ENCODE measurements around the gene SEC22A. TPM values are rescaled to one million over a fixed set of nuclear protein-coding genes. Genes with fewer than 3 reads are reported as not detected.
A peak's percentile ranks its signal among the peaks of the same experiment; 100 is the strongest.

Gene SEC22A
- total and polyA plus RNA-seq, 2 experiments from 2014 or later, result 16.0 to 21.9 TPM

DNA sequence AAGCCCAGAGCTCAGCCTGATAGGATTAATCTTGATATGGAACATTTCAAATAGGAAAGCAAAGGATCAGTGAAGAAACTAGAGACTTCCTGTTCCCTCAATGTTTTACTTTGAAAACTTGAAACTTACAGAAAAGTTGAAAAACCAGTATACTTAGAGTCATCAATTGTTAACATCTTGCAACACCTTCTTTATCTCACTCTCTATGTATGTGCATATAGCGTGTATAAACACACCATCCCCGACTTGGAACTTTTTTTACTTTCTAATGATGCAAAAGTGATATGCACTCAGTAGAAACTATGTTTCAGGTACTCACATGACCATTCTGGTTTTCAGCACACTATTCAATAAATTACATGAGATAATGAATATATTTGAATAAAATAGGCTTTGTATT lies 60.5 kb downstream of the SEC22A start:
- Histone ChIP-seq H3K79me2 (no peaks in the 10 kb centered on the region), H2AFZ (no peak overlapping the region), H3K9me2 (replicated peaks; ENCODE audit: insufficient read depth) (no peaks in the 10 kb centered on the region), H3K4me2 (no peak overlapping the region), H3K4me3 (no peak overlapping the region), H3K4me1 (ENCODE audit: insufficient read depth) (no peaks in the 10 kb centered on the region), H3K9me3 (ENCODE audit: low read depth) (no peaks in the 10 kb centered on the region), H3K27me3 (no peaks in the 10 kb centered on the region), H3K36me3 (replicated peaks; ENCODE audit: insufficient read depth, low read depth) (peaks cover 3% of the 10 kb centered on the region), H3K27ac (peak overlapping the region; percentile 35), H4K20me1 (ENCODE audit: insufficient read depth, poor library complexity, severe bottlenecking) (no peaks in the 10 kb centered on the region)
- DNase-seq (ENCODE audit: low spot score), result no peak
- 69% methylated on average over 2 of the region's 2 CpGs for WGBS (ENCODE audit: low lambda C conversion rate, missing lambda C conversion rate)
- TF ChIP-seq EZH2 (IDR thresholded peaks at IDR 0.05; ENCODE audit: borderline replicate concordance) (no peak), EZH2phosphoT487 (IDR thresholded peaks at IDR 0.05; ENCODE audit: low read depth, severe bottlenecking, unreplicated experiment) (no peak)
- TF ChIP-seq, protein P1, sequence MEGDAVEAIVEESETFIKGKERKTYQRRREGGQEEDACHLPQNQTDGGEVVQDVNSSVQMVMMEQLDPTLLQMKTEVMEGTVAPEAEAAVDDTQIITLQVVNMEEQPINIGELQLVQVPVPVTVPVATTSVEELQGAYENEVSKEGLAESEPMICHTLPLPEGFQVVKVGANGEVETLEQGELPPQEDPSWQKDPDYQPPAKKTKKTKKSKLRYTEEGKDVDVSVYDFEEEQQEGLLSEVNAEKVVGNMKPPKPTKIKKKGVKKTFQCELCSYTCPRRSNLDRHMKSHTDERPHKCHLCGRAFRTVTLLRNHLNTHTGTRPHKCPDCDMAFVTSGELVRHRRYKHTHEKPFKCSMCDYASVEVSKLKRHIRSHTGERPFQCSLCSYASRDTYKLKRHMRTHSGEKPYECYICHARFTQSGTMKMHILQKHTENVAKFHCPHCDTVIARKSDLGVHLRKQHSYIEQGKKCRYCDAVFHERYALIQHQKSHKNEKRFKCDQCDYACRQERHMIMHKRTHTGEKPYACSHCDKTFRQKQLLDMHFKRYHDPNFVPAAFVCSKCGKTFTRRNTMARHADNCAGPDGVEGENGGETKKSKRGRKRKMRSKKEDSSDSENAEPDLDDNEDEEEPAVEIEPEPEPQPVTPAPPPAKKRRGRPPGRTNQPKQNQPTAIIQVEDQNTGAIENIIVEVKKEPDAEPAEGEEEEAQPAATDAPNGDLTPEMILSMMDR (IDR thresholded peaks at IDR 0.05; ENCODE audit: poor library complexity), result no peak

DNA sequence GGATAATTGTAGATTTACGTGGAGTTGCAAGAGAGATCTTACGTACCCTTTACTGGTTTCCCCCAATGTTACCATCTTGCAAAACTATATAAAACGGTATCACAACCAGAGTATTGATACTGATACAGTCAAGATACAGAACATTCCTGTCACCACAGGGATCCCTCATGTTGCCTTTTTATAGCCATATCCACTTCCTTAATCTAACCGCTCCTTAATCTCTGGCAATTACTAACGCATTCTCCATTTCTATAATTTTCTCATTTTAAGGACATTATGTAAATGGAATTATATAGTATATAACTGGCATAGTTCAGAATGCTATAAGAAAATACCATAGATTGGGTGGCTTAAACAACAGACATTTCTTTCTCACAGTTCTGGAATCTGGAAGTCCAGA lies 61.1 kb downstream of the SEC22A start:
- DNase-seq (ENCODE audit: low spot score), result no peak
- Histone ChIP-seq H3K9me3 (ENCODE audit: low read depth) (no peaks in the 10 kb centered on the region), H3K79me2 (no peaks in the 10 kb centered on the region), H3K4me2 (no peak overlapping the region), H3K9me2 (replicated peaks; ENCODE audit: insufficient read depth) (no peaks in the 10 kb centered on the region), H2AFZ (no peak overlapping the region), H3K4me1 (ENCODE audit: insufficient read depth) (no peaks in the 10 kb centered on the region), H4K20me1 (ENCODE audit: insufficient read depth, poor library complexity, severe bottlenecking) (no peaks in the 10 kb centered on the region), H3K36me3 (replicated peaks; ENCODE audit: insufficient read depth, low read depth) (peaks cover 3% of the 10 kb centered on the region), H3K4me3 (no peak overlapping the region), H3K27me3 (no peaks in the 10 kb centered on the region), H3K27ac (no peak overlapping the region)
- 90% methylated on average over 5 of the region's 5 CpGs for WGBS (ENCODE audit: low lambda C conversion rate, missing lambda C conversion rate)
- no peak for TF ChIP-seq EZH2 (IDR thresholded peaks at IDR 0.05; ENCODE audit: borderline replicate concordance)
- TF ChIP-seq, protein P1 (IDR thresholded peaks at IDR 0.05; ENCODE audit: poor library complexity), result no peak
- no peak for TF ChIP-seq EZH2phosphoT487 (IDR thresholded peaks at IDR 0.05; ENCODE audit: low read depth, severe bottlenecking, unreplicated experiment)

DNA sequence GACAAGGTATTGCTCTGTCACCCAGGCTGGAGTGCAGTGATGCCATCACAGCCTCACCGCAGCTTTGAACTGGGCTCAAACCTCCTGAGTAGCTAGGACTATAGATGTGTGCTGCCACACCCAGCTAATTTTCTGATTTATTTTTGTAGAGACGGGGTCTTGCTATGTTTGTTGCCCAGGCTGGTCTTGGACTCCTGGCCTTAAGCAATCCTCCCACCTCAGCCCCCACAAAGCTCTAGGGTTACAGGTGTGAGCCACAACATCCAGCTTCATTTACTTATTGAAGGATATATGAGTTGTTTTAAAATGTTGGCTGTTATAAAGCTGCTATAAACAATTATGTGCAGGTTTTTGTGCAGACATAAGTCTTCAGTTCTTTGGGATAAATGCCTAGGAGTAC lies 62.2 kb downstream of the SEC22A start:
- Histone ChIP-seq H4K20me1 (ENCODE audit: insufficient read depth, poor library complexity, severe bottlenecking) (no peaks in the 10 kb centered on the region), H3K4me2 (no peak overlapping the region), H3K9me2 (replicated peaks; ENCODE audit: insufficient read depth) (no peaks in the 10 kb centered on the region), H3K79me2 (no peaks in the 10 kb centered on the region), H3K4me1 (ENCODE audit: insufficient read depth) (no peaks in the 10 kb centered on the region), H3K4me3 (no peak overlapping the region), H3K36me3 (replicated peaks; ENCODE audit: insufficient read depth, low read depth) (peaks cover 3% of the 10 kb centered on the region), H2AFZ (no peak overlapping the region), H3K9me3 (ENCODE audit: low read depth) (no peaks in the 10 kb centered on the region), H3K27ac (no peak overlapping the region), H3K27me3 (no peaks in the 10 kb centered on the region)
- DNase-seq (ENCODE audit: low spot score), result no peak
- TF ChIP-seq EZH2 (IDR thresholded peaks at IDR 0.05; ENCODE audit: borderline replicate concordance) (no peak), EZH2phosphoT487 (IDR thresholded peaks at IDR 0.05; ENCODE audit: low read depth, severe bottlenecking, unreplicated experiment) (no peak)
- TF ChIP-seq, protein P1 (IDR thresholded peaks at IDR 0.05; ENCODE audit: poor library complexity), result no peak
- 90% methylated on average over 2 of the region's 2 CpGs for WGBS (ENCODE audit: low lambda C conversion rate, missing lambda C conversion rate)

DNA sequence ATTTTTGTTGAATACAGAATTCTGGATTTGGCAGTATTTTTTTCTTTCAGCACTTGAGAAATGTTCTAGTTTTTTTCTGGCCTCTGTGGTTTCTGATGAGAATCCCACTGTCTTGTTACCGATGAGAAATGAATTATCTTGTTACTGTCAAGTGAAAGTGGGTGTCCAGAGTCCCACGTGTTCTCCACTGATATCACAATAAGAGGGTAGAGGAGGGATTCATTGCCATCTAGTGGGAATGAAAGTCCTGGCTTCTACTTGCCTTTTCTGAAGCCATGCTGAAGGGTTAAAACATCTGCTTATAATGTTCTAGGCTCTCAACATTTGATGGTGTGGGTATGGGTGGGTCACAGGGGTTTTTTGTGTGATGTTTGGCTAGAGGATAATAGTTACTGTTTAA lies 66.1 kb downstream of the SEC22A start:
- TF ChIP-seq EZH2phosphoT487 (IDR thresholded peaks at IDR 0.05; ENCODE audit: low read depth, severe bottlenecking, unreplicated experiment) (no peak), EZH2 (IDR thresholded peaks at IDR 0.05; ENCODE audit: borderline replicate concordance) (no peak)
- TF ChIP-seq, protein P1 (IDR thresholded peaks at IDR 0.05; ENCODE audit: poor library complexity), result no peak
- Histone ChIP-seq H3K9me2 (replicated peaks; ENCODE audit: insufficient read depth) (no peaks in the 10 kb centered on the region), H3K36me3 (replicated peaks; ENCODE audit: insufficient read depth, low read depth) (peaks cover 3% of the 10 kb centered on the region), H3K79me2 (no peaks in the 10 kb centered on the region), H3K4me3 (no peak overlapping the region), H3K27ac (no peak overlapping the region), H2AFZ (no peak overlapping the region), H3K4me1 (ENCODE audit: insufficient read depth) (no peaks in the 10 kb centered on the region), H3K27me3 (no peaks in the 10 kb centered on the region), H4K20me1 (ENCODE audit: insufficient read depth, poor library complexity, severe bottlenecking) (no peaks in the 10 kb centered on the region), H3K4me2 (no peak overlapping the region), H3K9me3 (ENCODE audit: low read depth) (no peaks in the 10 kb centered on the region)
- 60% methylated on average over 2 of the region's 2 CpGs for WGBS (ENCODE audit: low lambda C conversion rate, missing lambda C conversion rate)
- no peak for DNase-seq (ENCODE audit: low spot score)

All from hepatocyte (in vitro differentiated cells).